Measurements from ENCODE around the gene CD101. TPM values are rescaled to one million over a fixed set of nuclear protein-coding genes. Genes with fewer than 3 reads are reported as not detected.

CD101 gene
- total RNA-seq, 1 experiment from 2014 or later: 1.8 TPM

GRCh38 chr1:117045644-117046043, 44.1 kb downstream of the CD101 start:
- Histone ChIP-seq H2BK5ac (ENCODE audit: insufficient read length, low read length) (no peak overlapping the region), H3K18ac (ENCODE audit: insufficient read length, low read depth, low read length) (no peak overlapping the region), H2BK12ac (ENCODE audit: insufficient read length, low read depth, low read length) (no peak overlapping the region), H3K79me2 (ENCODE audit: insufficient read depth, low read length) (no peaks in the 10 kb centered on the region), H3T11ph (ENCODE audit: low read length) (no peak overlapping the region), H4K8ac (replicated peaks; ENCODE audit: insufficient read length, low read depth, low read length) (no peak overlapping the region), H3K14ac (ENCODE audit: insufficient read depth, low read length) (no peak overlapping the region), H3K4ac (ENCODE audit: low read depth, low read length) (no peak overlapping the region), H2AFZ (ENCODE audit: low read length) (no peak overlapping the region), H3K23ac (ENCODE audit: insufficient read length, low read depth, low read length) (no peak overlapping the region), H3K27me3 (ENCODE audit: insufficient read depth, low read length) (no peaks in the 10 kb centered on the region), H2BK120ac (ENCODE audit: low read depth, low read length, poor library complexity, severe bottlenecking) (no peak overlapping the region), H4K20me1 (ENCODE audit: control insufficient read depth, insufficient read depth, insufficient read length) (no peaks in the 10 kb centered on the region), H3K9ac (ENCODE audit: extremely low read depth, insufficient read length, low read length) (no peak overlapping the region), H3K4me2 (ENCODE audit: insufficient read depth, insufficient read length, low read length) (no peak overlapping the region), H3K9me3 (ENCODE audit: control insufficient read depth, low read depth, low read length) (no peaks in the 10 kb centered on the region), H2BK15ac (ENCODE audit: low read depth, low read length) (no peak overlapping the region), H2AK5ac (ENCODE audit: insufficient read length, low read length) (no peak overlapping the region), H2BK20ac (ENCODE audit: low read depth, low read length, poor library complexity, severe bottlenecking) (no peak overlapping the region), H4K91ac (ENCODE audit: insufficient read length, low read depth, low read length) (no peak overlapping the region), H3K27ac (ENCODE audit: insufficient read length, low read depth, low read length) (no peak overlapping the region), H4K5ac (ENCODE audit: insufficient read length, low read depth, low read length) (no peak overlapping the region), H3K23me2 (ENCODE audit: insufficient read length, low read depth, low read length, poor library complexity, severe bottlenecking) (no peaks in the 10 kb centered on the region), H3K56ac (ENCODE audit: insufficient read length, low read depth, low read length) (no peak overlapping the region), H3K4me1 (ENCODE audit: insufficient read depth, low read length) (no peaks in the 10 kb centered on the region), H3K79me1 (ENCODE audit: insufficient read depth, low read depth, low read length, poor library complexity, severe bottlenecking) (no peaks in the 10 kb centered on the region)
- WGBS (ENCODE audit: extremely low coverage, insufficient read length, low lambda C conversion rate): no CpG with 5 or more reads among the region's 2 CpGs
- H3K36me3 Mint-ChIP-seq (ENCODE audit: insufficient read depth in 1 of 3, low read depth in 3 of 3): no peaks in the 10 kb centered on the region
- H3K27me3 Mint-ChIP-seq (ENCODE audit: low read depth): no peaks in the 10 kb centered on the region
- TF ChIP-seq CTCF (conservative IDR thresholded peaks at IDR 0.05): no peak
- no peaks in the 10 kb centered on the region for H3K4me1 Mint-ChIP-seq
- H3K4me3 Mint-ChIP-seq: no peak overlapping the region
- DNase-seq: no peak
- no peak overlapping the region for H3K27ac Mint-ChIP-seq
- no peaks in the 10 kb centered on the region for H3K9me3 Mint-ChIP-seq

Measured in H9 (cell line).